Renal cortical epithelial cell (primary cell): ENCODE results near the gene EXOC3L4. TPM values are rescaled to one million over a fixed set of nuclear protein-coding genes. Genes with fewer than 3 reads are reported as not detected.
"Not testable (repeated sequence)": the region's sequence is repeated elsewhere in the genome, so short reads cannot be mapped to it uniquely, and the experiment has no call there.

ENCODE experiments used
- DNase-seq: peaks from one replicate; pipeline ENCODE4 v3.0.0-alpha.2; 2011; ENCODE audit warnings: low read depth
- total RNA-seq: library from RNA; depleted of rRNA; stranded (reverse); fragments of >200 nt; gene quantifications from 2 replicates; pipeline ENCODE4 v1.2.3, GENCODE V29; 2014

The EXOC3L4 gene
- 0.94 and 2.1 TPM in 2 replicates for total RNA-seq

GRCh38 chr14:103094406-103095209 is at the start of gene EXOC3L4:
TSS of gene EXOC3L4 (plus strand) at chr14:103094725. CDS start at chr14:103100220, 5,495 bp downstream.
- no peak for DNase-seq

- no peak for DNase-seq
Measured at GRCh38 chr14:103045371-103045869, 49.1 kb upstream of the EXOC3L4 start.

GRCh38 chr14:103047453-103047852 is 47.1 kb upstream of the EXOC3L4 start:
- not testable (repeated sequence) for DNase-seq

- DNase-seq = no peak
Measured at GRCh38 chr14:103050935-103051334, 43.6 kb upstream of the EXOC3L4 start.

DNA sequence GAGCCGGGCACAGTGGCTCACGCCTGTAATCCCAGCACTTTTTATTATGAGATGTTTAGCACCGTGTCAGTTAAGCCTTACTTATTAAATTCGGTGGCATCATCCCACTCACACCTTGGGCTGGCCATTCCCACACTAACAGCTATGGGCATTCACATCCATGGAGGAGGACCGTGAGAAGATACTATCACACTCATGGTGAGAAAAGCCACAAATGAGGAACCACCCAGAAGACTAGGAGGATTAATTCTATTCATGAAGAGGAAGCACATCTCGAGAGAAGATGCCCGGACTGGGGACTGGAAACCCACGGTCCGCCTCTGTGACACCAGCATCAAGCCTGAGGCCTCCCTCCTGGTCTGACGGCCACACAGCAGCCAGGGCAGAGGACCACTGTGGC is 42.1 kb upstream of the EXOC3L4 start:
- no peak for DNase-seq

GRCh38 chr14:103055695-103056094 is 38.8 kb upstream of the EXOC3L4 start:
- no peak for DNase-seq

- DNase-seq = no peak
Measured at GRCh38 chr14:103056322-103057027, 38.0 kb upstream of the EXOC3L4 start.

GRCh38 chr14:103057028-103057371 is 37.5 kb upstream of the EXOC3L4 start:
- no peak for DNase-seq

GRCh38 chr14:103057372-103058163 is 37.0 kb upstream of the EXOC3L4 start, which contains the start of gene CDC42BPB:
TSS of gene CDC42BPB (minus strand) at chr14:103057549. CDS start at chr14:103057173, 376 bp downstream.
- peak; percentile 66 for DNase-seq

GRCh38 chr14:103058164-103059055 is 36.1 kb upstream of the EXOC3L4 start:
- no peak for DNase-seq

DNA sequence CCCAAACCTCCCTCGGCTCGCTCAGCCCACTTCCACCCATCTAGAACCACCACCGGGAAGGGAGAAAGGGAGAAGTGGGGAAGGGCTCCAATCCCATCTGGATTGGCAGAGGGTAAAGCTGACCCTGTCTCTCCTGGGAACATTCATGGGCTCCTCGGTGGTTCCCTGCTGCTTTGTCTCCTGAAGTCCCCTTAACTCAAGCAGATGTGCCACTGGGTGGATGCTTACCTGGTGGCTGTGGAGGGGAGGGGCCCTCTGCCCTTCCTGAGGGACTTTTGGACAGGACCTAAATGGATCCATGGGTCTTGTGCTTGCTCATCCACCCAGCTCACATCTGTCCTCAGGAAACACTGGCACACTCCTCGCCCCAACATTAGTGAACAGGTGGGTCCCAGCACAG is 35.0 kb upstream of the EXOC3L4 start:
- no peak for DNase-seq

DNA sequence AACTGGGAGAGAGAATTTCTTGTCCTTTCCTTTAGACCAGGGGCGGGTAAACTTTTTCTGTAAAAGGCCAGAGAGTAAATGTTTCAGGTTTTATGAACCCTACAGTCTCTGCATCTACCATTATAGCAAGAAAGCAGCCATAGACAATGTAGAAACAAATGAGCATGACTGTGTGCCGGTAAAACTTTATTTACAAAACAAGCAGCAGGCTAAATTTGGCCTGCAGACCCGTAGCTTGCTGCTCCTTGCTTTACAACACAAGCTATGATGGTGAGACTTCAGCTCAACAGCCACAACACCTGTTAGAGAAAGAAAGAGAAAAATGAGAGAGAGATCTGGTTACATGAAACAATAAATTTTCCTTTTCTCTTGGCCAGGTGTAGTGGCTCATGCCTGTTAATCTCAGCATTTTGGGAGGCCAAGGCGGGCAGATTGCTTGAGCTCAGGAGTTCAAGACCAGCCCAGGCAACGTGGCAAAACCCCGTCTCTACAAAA is 33.0 kb upstream of the EXOC3L4 start:
- no peak for DNase-seq

GRCh38 chr14:103064436-103064835 is 30.1 kb upstream of the EXOC3L4 start:
- DNase-seq = no peak

DNA sequence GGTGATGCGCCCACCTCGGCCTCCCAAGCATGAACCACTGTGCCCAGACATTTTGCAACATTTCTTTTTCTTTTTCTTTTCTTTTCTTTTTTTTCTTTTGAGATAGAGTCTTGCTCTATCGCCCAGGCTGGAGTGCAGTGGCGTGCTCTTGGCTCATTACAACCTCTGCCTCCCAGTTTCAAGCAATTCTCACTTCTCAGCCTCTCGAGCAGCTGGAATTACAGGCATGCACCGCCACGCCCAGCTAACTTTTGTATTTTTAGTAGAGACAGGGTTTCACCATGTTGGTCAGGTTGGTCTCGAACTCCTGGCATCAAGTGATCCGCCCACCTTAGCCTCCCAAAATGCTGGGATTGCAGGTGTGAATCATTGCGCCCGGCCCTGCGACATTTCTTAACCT is 29.5 kb upstream of the EXOC3L4 start:
- peak; percentile 38 for DNase-seq

GRCh38 chr14:103065861-103066260 is 28.7 kb upstream of the EXOC3L4 start:
- no peak for DNase-seq

GRCh38 chr14:103066399-103066798 is 28.1 kb upstream of the EXOC3L4 start:
- no peak for DNase-seq

- DNase-seq = peak; percentile 98
Measured at GRCh38 chr14:103067231-103067954, 27.1 kb upstream of the EXOC3L4 start.

- DNase-seq = no peak
Measured at GRCh38 chr14:103068351-103069073, 26.0 kb upstream of the EXOC3L4 start.

GRCh38 chr14:103070263-103070885 is 24.2 kb upstream of the EXOC3L4 start:
- DNase-seq = no peak
